ENCODE data around the gene SHANK1.
"Not testable (repeated sequence)": the region's sequence is repeated elsewhere in the genome, so short reads cannot be mapped to it uniquely, and the experiment has no call there.

The SHANK1 gene

GRCh38 chr19:50632151-50632835, 87.3 kb downstream of the SHANK1 start:
- no peak for DNase-seq

GRCh38 chr19:50629801-50630200, 89.8 kb downstream of the SHANK1 start:
- DNase-seq = no peak

- no peak for DNase-seq
Measured at GRCh38 chr19:50629194-50629593, 90.4 kb downstream of the SHANK1 start.

GRCh38 chr19:50628551-50628950, 91.1 kb downstream of the SHANK1 start:
- DNase-seq = no peak

GRCh38 chr19:50628146-50628545, 91.5 kb downstream of the SHANK1 start:
- DNase-seq = no peak

GRCh38 chr19:50626795-50627194, 92.8 kb downstream of the SHANK1 start:
- no peak for DNase-seq

- no peak for DNase-seq
Measured at GRCh38 chr19:50626011-50626410, 93.6 kb downstream of the SHANK1 start.

GRCh38 chr19:50624949-50625600, 94.5 kb downstream of the SHANK1 start:
- DNase-seq = no peak

GRCh38 chr19:50620394-50620906, 99.2 kb downstream of the SHANK1 start:
- DNase-seq = not testable (repeated sequence)

- not testable (repeated sequence) for DNase-seq
Measured at GRCh38 chr19:50619184-50619583, 100.4 kb downstream of the SHANK1 start.

GRCh38 chr19:50618379-50618778, 101.2 kb downstream of the SHANK1 start:
- not testable (repeated sequence) for DNase-seq

- not testable (repeated sequence) for DNase-seq
Measured at GRCh38 chr19:50612504-50613404, 106.8 kb downstream of the SHANK1 start.

Data from NCI-H1436 (cell line).